RWPE2 (cell line): ENCODE measurements around the gene SKAP1.

ENCODE experiments used
- ATAC-seq: fragments of 200-7000 bp; cut with Tn5 transposase; 3 replicates; pipeline ENCODE4 v1.9.1; 2021; ENCODE audit warnings: low read depth
- DNase-seq: peaks from one replicate; pipeline ENCODE4 v3.0.0-alpha.2; 2020; ENCODE audit warnings: low spot score
- H3K27ac ChIP-seq: fragments of 450-650 bp; 2 replicates; pipeline ENCODE4 v1.5.1; 2017; ENCODE audit warnings: mild to moderate bottlenecking; ENCODE audit not compliant: poor library complexity, severe bottlenecking
- H3K27me3 ChIP-seq: fragments of 250-450 bp; sonication (Bioruptor Pico); 2 replicates; pipeline ENCODE4 v1.5.1; 2021; ENCODE audit warnings: mild to moderate bottlenecking, moderate library complexity; ENCODE audit not compliant: insufficient read depth, poor library complexity, severe bottlenecking
- H3K36me3 ChIP-seq: fragments of 250-450 bp; sonication (Bioruptor Pico); 2 replicates; pipeline ENCODE4 v1.5.1; 2020; ENCODE audit warnings: low read depth, mild to moderate bottlenecking, moderate library complexity
- H3K4me1 ChIP-seq: fragments of 250-450 bp; sonication (Bioruptor Pico); 2 replicates; pipeline ENCODE4 v1.5.1; 2021; ENCODE audit warnings: mild to moderate bottlenecking, moderate library complexity; ENCODE audit not compliant: insufficient read depth, poor library complexity, severe bottlenecking
- H3K4me3 ChIP-seq: fragments of 250-450 bp; sonication (Bioruptor Pico); 2 replicates; pipeline ENCODE4 v1.5.1; 2021; ENCODE audit warnings: mild to moderate bottlenecking, moderate library complexity; ENCODE audit not compliant: severe bottlenecking
- H3K9me3 ChIP-seq: fragments of 250-450 bp; sonication (Bioruptor Pico); 2 replicates; pipeline ENCODE4 v1.5.1; 2021; ENCODE audit warnings: mild to moderate bottlenecking, moderate library complexity; ENCODE audit not compliant: severe bottlenecking
- CTCF ChIP-seq: fragments of 450-650 bp; IDR thresholded peaks from one replicate; pipeline ENCODE4 v1.5.1; 2017; ENCODE audit warnings: mild to moderate bottlenecking, moderate library complexity; ENCODE audit not compliant: poor library complexity, severe bottlenecking

The SKAP1 gene

GRCh38 chr17:48459070-48459844, 29.2 kb upstream of the SKAP1 start:
- no peaks in the 10 kb centered on the region for H3K27me3 ChIP-seq
- no peaks in the 10 kb centered on the region for H3K9me3 ChIP-seq
- no peak for TF ChIP-seq CTCF
- no peak for DNase-seq
- H3K4me1 ChIP-seq, result peaks cover 5% of the 10 kb centered on the region
- ATAC-seq, result no peak
- H3K27ac ChIP-seq, result no peak overlapping the region
- no peak overlapping the region for H3K4me3 ChIP-seq
- H3K36me3 ChIP-seq, result no peaks in the 10 kb centered on the region

GRCh38 chr17:48457080-48457836, 27.2 kb upstream of the SKAP1 start:
- no peak for DNase-seq
- Histone ChIP-seq H3K4me1 (peaks cover 5% of the 10 kb centered on the region), H3K9me3 (no peaks in the 10 kb centered on the region), H3K27ac (no peak overlapping the region), H3K27me3 (no peaks in the 10 kb centered on the region), H3K36me3 (no peaks in the 10 kb centered on the region), H3K4me3 (no peak overlapping the region)
- ATAC-seq, result peak; percentile 86
- TF ChIP-seq CTCF, result peak; percentile 95

GRCh38 chr17:48456589-48456988, 26.6 kb upstream of the SKAP1 start:
- ATAC-seq (peak; percentile 71), DNase-seq (no peak)
- peaks cover 5% of the 10 kb centered on the region for H3K4me1 ChIP-seq
- TF ChIP-seq CTCF, result no peak
- no peaks in the 10 kb centered on the region for H3K36me3 ChIP-seq
- no peak overlapping the region for H3K4me3 ChIP-seq
- H3K27me3 ChIP-seq, result no peaks in the 10 kb centered on the region
- H3K27ac ChIP-seq, result no peak overlapping the region
- no peaks in the 10 kb centered on the region for H3K9me3 ChIP-seq

GRCh38 chr17:48455791-48456190, 25.8 kb upstream of the SKAP1 start:
- Histone ChIP-seq H3K27me3 (no peaks in the 10 kb centered on the region), H3K4me1 (peaks cover 5% of the 10 kb centered on the region), H3K36me3 (no peaks in the 10 kb centered on the region), H3K4me3 (no peak overlapping the region), H3K9me3 (no peaks in the 10 kb centered on the region), H3K27ac (no peak overlapping the region)
- ATAC-seq (no peak), DNase-seq (no peak)
- no peak for TF ChIP-seq CTCF
